Type B pancreatic cell (in vitro differentiated cells): ENCODE measurements around the gene MMP24OS. TPM values are rescaled to one million over a fixed set of nuclear protein-coding genes. Genes with fewer than 3 reads are reported as not detected.

Experiments used
- DNase-seq: peaks from one replicate; pipeline ENCODE4 v3.0.0; 2021; ENCODE audit warnings: mixed read lengths; ENCODE audit not compliant: unreplicated experiment; ENCODE audit errors: extremely low spot score
- H3K27ac Mint-ChIP-seq: 2 replicates; pipeline ENCODE4 v1.8.0; 2021; ENCODE audit warnings: mild to moderate bottlenecking, mixed read lengths
- H3K27me3 Mint-ChIP-seq: 2 replicates; pipeline ENCODE4 v1.8.0; 2021; ENCODE audit warnings: mixed read lengths
- H3K36me3 Mint-ChIP-seq: 2 replicates; pipeline ENCODE4 v1.8.0; 2021; ENCODE audit warnings: mixed read lengths
- H3K4me1 Mint-ChIP-seq: one replicate; pipeline ENCODE4 v1.8.0; 2021; ENCODE audit warnings: mixed read lengths; ENCODE audit not compliant: unreplicated experiment
- H3K4me3 Mint-ChIP-seq: 2 replicates; pipeline ENCODE4 v1.8.0; 2021; ENCODE audit warnings: mild to moderate bottlenecking, mixed read lengths
- H3K9me3 Mint-ChIP-seq: 2 replicates; pipeline ENCODE4 v1.8.0; 2021; ENCODE audit warnings: mixed read lengths
- total RNA-seq: library from RNA; stranded (reverse); gene quantifications from 2 replicates; pipeline ENCODE4 v1.2.1, GENCODE V29; 2021; ENCODE audit warnings: low replicate concordance
- TF ChIP-seq, protein P1 (sequence below): fragments of 200-600 bp; sonication (generic); conservative IDR thresholded peaks from 2 replicates; pipeline ENCODE4 v1.5.0; 2021; ENCODE audit warnings: antibody characterized with exemption, mild to moderate bottlenecking

MMP24OS gene
- total RNA-seq, 1 donor from 2014 or later, result 63.1 TPM

- peak overlapping the region; percentile 99 for H3K27ac Mint-ChIP-seq
- H3K4me1 Mint-ChIP-seq, result peaks cover 18% of the 10 kb centered on the region
- peak overlapping the region; percentile 97 for H3K4me3 Mint-ChIP-seq
- TF ChIP-seq, protein P1, sequence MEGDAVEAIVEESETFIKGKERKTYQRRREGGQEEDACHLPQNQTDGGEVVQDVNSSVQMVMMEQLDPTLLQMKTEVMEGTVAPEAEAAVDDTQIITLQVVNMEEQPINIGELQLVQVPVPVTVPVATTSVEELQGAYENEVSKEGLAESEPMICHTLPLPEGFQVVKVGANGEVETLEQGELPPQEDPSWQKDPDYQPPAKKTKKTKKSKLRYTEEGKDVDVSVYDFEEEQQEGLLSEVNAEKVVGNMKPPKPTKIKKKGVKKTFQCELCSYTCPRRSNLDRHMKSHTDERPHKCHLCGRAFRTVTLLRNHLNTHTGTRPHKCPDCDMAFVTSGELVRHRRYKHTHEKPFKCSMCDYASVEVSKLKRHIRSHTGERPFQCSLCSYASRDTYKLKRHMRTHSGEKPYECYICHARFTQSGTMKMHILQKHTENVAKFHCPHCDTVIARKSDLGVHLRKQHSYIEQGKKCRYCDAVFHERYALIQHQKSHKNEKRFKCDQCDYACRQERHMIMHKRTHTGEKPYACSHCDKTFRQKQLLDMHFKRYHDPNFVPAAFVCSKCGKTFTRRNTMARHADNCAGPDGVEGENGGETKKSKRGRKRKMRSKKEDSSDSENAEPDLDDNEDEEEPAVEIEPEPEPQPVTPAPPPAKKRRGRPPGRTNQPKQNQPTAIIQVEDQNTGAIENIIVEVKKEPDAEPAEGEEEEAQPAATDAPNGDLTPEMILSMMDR, result no peak
- no peak for DNase-seq
- H3K36me3 Mint-ChIP-seq, result peaks cover 4% of the 10 kb centered on the region
- no peaks in the 10 kb centered on the region for H3K9me3 Mint-ChIP-seq
- H3K27me3 Mint-ChIP-seq, result no peaks in the 10 kb centered on the region
These were observed 7.8 kb upstream of the MMP24OS start for GRCh38 chr20:35285806-35286076.

DNA sequence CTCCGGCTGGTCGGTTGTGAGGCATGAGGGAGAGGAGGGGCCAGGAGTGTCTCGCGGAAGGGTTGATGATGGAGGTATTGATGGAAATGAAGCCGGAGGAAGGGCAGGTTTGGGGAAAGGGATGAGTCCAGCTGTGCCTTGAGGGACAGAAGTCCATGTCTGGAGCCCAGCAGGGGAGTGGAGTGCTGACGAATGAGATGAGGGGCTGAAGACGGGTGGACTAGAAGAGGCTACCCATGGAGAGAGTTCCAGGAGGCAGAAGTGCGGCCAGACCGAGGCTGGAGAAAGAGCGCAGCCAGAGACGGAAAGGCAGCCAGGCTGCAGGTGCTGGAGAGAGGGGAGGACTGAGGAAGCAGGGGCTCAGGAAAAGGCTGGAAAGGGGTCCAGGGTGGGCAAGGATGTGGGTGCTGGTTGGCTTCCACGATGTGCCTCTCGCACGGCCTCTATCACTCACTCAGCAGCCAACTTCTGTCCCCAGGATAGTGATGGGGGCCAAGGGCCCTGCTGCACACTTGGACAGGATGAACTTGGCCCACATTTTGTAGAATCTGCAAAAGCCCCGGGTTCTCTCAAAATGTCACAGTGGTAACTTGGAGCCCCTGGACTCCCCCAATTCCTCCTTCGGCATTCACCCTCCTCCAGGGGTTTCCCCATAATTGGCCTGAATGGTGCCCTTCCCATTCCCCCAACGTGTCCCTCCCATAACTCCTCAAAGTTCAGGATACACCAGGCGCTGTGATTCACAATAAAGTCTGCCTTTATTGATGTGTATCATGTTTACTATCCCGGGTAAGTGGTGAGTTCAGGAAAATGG, 7.3 kb upstream of the MMP24OS start:
- no peak for DNase-seq
- no peaks in the 10 kb centered on the region for H3K27me3 Mint-ChIP-seq
- TF ChIP-seq, protein P1, result no peak

DNA sequence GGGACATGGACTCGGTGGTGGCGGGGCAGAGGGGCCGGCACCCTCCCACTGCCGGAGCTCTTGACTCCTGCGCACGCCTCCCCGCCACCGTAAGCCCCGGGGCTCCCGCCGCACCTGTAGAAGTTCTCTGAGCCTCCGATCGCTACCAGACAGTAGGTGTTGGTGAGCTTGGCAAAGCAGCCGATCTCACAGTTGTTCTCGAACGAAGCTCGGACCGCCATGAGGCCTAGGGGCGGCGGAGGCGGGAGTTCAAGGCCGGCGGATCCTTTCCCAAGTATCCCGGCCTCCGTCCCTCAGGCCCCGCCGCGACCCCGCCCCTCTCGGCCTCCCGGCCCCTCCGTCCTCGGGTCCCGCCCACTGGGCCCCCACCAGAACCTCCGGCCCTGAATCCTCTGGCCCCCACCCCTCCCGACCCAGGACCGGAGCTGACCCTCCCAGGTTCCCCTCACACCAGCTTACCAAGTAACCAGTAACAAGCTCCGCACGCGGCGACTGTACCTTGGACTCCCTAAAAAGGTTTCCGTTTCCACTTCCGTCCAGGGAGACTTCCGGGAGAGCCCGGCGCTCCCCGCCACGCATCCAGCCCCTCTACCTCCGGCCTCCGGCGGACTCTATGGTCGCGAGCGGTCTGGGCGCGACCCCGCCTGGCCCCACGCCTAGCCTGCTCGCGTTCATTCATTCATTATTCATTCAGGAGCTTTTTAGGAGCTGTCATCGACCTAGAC, 6.5 kb upstream of the MMP24OS start, which contains the start of gene EIF6:
Gene EIF6, minus strand, starts transcription at position 506 of the 725 bp plus-strand sequence. Its CDS starts 285 bp downstream, at position 221.
- H3K4me1 Mint-ChIP-seq, result peaks cover 18% of the 10 kb centered on the region
- H3K9me3 Mint-ChIP-seq, result no peaks in the 10 kb centered on the region
- peak within 1 kb of the TSS; percentile 97 for H3K4me3 Mint-ChIP-seq
- TF ChIP-seq, protein P1, result no peak
- peak within 1 kb of the TSS; percentile 99 for H3K27ac Mint-ChIP-seq
- DNase-seq, result peak; percentile 87
- no peaks in the 10 kb centered on the region for H3K27me3 Mint-ChIP-seq
- H3K36me3 Mint-ChIP-seq, result peaks cover 14% of the 10 kb centered on the region

More for the DNA sequence above, 7.3 kb upstream of the MMP24OS start:
- peaks cover 18% of the 10 kb centered on the region for H3K4me1 Mint-ChIP-seq
- H3K4me3 Mint-ChIP-seq, result peak overlapping the region; percentile 97
- peaks cover 6% of the 10 kb centered on the region for H3K36me3 Mint-ChIP-seq
- H3K9me3 Mint-ChIP-seq, result no peaks in the 10 kb centered on the region
- H3K27ac Mint-ChIP-seq, result peak overlapping the region; percentile 99

DNA sequence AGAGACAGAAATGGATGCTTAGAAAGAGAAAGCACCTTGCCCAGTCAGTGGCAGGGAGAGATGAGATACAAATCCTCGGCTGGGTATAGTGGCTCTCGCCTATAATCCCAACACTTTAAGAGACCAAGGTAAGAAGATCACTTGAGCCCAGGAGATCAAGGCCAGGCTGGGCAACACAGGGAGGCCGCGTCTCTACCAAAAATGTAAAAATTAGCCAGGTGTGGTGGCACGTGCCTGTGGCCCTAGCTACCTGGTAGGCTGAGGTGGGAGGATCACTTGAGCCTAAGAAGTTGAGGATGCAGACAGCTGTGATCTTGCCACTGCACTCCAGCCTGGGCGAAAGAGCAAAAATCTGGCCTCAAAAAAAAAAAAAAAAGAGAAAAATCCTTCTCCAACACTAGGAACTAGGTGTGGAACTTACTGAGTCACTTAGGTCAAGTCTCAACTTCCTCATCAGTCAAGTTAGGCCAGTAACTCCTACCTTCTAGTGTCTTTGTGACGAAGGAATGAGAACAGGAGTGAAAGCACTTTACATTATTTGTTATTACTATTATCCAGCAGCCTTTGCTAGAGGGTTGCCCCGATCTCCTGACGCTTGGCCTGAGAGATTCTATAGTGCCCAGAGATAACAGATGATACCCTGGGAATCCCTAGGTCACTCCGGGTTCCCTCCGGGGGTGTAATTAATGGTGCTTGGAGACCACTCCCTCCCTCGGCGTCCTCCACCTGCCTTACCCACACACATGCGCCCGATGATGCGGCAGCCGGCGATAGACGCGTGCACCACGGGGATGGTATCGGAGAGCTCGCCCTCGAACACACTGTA, 5.7 kb upstream of the MMP24OS start:
- Mint-ChIP-seq H3K4me1 (peaks cover 18% of the 10 kb centered on the region), H3K27me3 (no peaks in the 10 kb centered on the region), H3K36me3 (peaks cover 21% of the 10 kb centered on the region), H3K27ac (peak overlapping the region; percentile 99), H3K4me3 (peak overlapping the region; percentile 97), H3K9me3 (no peaks in the 10 kb centered on the region)
- TF ChIP-seq, protein P1, result no peak
- DNase-seq, result no peak

DNA sequence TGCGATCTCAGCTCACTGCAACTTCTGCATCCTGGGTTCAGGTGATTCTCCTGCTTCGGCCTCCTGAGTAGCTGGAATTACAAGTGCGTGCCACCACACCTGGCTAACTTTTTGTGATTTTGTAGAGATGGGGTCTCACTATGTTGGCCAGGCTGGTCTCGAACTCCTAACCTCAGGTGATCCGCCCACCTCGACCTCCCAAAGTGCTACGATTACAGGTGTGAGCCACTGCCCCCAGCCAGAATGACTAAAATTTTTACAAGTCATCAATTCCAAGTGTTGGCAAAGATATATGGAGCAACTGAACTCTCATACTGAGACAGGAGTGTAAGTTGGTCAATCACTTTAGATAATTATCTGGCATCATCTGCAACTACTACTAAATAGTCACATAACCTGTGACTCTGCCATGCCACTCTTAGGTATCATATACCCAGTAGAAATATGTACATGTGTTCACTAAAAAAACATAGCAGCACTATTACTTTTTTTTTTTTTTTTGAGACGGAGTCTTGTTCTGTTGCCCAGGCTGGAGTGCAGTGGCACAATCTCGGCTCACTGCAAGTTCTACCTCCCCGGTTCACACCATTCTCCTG, 3.7 kb upstream of the MMP24OS start:
- Mint-ChIP-seq H3K36me3 (peaks cover 25% of the 10 kb centered on the region), H3K4me1 (peaks cover 18% of the 10 kb centered on the region), H3K9me3 (no peaks in the 10 kb centered on the region), H3K27ac (peak overlapping the region; percentile 84), H3K4me3 (no peak overlapping the region), H3K27me3 (no peaks in the 10 kb centered on the region)
- TF ChIP-seq, protein P1, result no peak
- no peak for DNase-seq
